Lower leg skin (tissue), 3 donors: ENCODE data around the gene KRTAP3-2.

Experiments used
- CTCF ChIP-seq, 3 donors: fragments of 450-650 bp; IDR thresholded peaks; one replicate each; pipeline ENCODE4 v1.5.1; 2016; ENCODE audit warnings: antibody characterized with exemption in 3 of 3, mild to moderate bottlenecking in 3 of 3, moderate library complexity in 2 of 3
- POLR2A ChIP-seq, 2 donors: fragments of 450-650 bp; IDR thresholded peaks; one replicate each; pipeline ENCODE4 v1.6.1; 2016 to 2017; ENCODE audit warnings: antibody characterized with exemption in 2 of 2, mild to moderate bottlenecking in 1 of 2, moderate library complexity in 1 of 2

GRCh38 chr17:40975516-40975915, 24.2 kb downstream of the KRTAP3-2 start:
- TF ChIP-seq POLR2A (IDR thresholded peaks at IDR 0.05) (no peak), CTCF (IDR thresholded peaks at IDR 0.05) (no peak)
